ENCODE data around the gene TRHDE.

DNA sequence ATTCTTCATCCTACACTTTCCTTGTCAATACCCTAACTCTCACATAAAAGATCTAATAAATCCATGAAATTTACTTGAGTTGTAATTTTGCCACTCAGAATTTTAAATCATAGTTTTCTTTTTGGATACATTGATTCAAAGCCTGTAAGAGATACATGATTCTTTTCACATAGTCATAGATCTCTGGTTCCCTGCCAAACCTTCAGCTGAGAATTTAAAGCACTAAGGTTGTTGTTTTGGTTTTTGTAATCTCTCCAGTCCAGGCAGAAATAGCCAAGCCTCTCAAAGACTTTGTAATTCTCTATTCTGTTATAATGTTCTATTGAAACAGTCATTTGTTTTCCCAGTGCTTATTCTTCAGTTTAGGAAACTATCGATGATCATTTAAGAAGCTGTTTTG is 273.9 kb downstream of the TRHDE start:
- no peak for TF ChIP-seq POLR2A (IDR thresholded peaks at IDR 0.05; ENCODE audit: low read depth, low read length)
- TF ChIP-seq, protein P1, sequence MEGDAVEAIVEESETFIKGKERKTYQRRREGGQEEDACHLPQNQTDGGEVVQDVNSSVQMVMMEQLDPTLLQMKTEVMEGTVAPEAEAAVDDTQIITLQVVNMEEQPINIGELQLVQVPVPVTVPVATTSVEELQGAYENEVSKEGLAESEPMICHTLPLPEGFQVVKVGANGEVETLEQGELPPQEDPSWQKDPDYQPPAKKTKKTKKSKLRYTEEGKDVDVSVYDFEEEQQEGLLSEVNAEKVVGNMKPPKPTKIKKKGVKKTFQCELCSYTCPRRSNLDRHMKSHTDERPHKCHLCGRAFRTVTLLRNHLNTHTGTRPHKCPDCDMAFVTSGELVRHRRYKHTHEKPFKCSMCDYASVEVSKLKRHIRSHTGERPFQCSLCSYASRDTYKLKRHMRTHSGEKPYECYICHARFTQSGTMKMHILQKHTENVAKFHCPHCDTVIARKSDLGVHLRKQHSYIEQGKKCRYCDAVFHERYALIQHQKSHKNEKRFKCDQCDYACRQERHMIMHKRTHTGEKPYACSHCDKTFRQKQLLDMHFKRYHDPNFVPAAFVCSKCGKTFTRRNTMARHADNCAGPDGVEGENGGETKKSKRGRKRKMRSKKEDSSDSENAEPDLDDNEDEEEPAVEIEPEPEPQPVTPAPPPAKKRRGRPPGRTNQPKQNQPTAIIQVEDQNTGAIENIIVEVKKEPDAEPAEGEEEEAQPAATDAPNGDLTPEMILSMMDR (IDR thresholded peaks at IDR 0.05; ENCODE audit: extremely low read depth in 1 of 2, insufficient read depth in 1 of 2, low read depth in 1 of 2, low read length in 2 of 2) = no peak
- TF ChIP-seq EZH2 (IDR thresholded peaks at IDR 0.05; ENCODE audit: borderline replicate concordance, low read depth, low read length, severe bottlenecking) = no peak
- TF ChIP-seq MYC (IDR thresholded peaks at IDR 0.05; ENCODE audit: low read depth, low read length) = no peak
- TF ChIP-seq, protein P2, sequence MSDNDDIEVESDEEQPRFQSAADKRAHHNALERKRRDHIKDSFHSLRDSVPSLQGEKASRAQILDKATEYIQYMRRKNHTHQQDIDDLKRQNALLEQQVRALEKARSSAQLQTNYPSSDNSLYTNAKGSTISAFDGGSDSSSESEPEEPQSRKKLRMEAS (IDR thresholded peaks at IDR 0.05; ENCODE audit: insufficient read depth, insufficient read length) = no peak
- TF ChIP-seq POLR2AphosphoS5 (IDR thresholded peaks at IDR 0.05; ENCODE audit: insufficient read depth, low read depth, low read length) = no peak
- no peak for TF ChIP-seq JUN (IDR thresholded peaks at IDR 0.05; ENCODE audit: borderline replicate concordance, insufficient read depth, insufficient read length, low read depth)
- no peak for TF ChIP-seq FOS (IDR thresholded peaks at IDR 0.05; ENCODE audit: borderline replicate concordance, insufficient read depth, low read length)
